Motor neuron (in vitro differentiated cells): ENCODE data around the gene GPR82. TPM values are rescaled to one million over a fixed set of nuclear protein-coding genes. Genes with fewer than 3 reads are reported as not detected.
"Not testable (repeated sequence)": the region's sequence is repeated elsewhere in the genome, so short reads cannot be mapped to it uniquely, and the experiment has no call there.

ENCODE experiments used
- ATAC-seq, 8 experiments: fragments of 200-7000 bp; cut with Tn5 transposase; replicated peaks in 6 of 8; 2 replicates each; pipeline ENCODE4 v1.8.0; 2021; ENCODE audit warnings: mild to moderate bottlenecking in 8 of 8, moderate library complexity in 8 of 8
- H3K27ac ChIP-seq, 2 donors: fragments of 250-450 bp; sonication (Bioruptor Pico); 2 replicates each; pipeline ENCODE4 v1.9.0; 2021; ENCODE audit warnings: antibody characterized with exemption in 2 of 2, mild to moderate bottlenecking in 2 of 2, moderate library complexity in 1 of 2
- H3K4me1 ChIP-seq, 2 donors: fragments of 250-450 bp; sonication (Bioruptor Pico); replicated peaks in 1 of 2; 2 replicates each; pipeline ENCODE4 v1.6.1; 2021; ENCODE audit warnings: antibody characterized with exemption in 2 of 2, mild to moderate bottlenecking in 2 of 2, moderate library complexity in 1 of 2
- H3K4me3 ChIP-seq, 5 donors: fragments of 250-450 bp; sonication (Bioruptor Pico); 2 replicates each; pipeline ENCODE4 v1.9.0; 2021; ENCODE audit warnings: antibody characterized with exemption in 5 of 5, mild to moderate bottlenecking in 5 of 5, moderate library complexity in 4 of 5
- WGBS, 10 experiments: fragments of 450-650 bp; shearing (Covaris generic); methylation state at CpG; one replicate each; pipeline ENCODE4 v1.0.0; 2022; 5-methylcytosine and 5-hydroxymethylcytosine counted together
- in situ Hi-C, 9 experiments: fragments of 400-800 bp; cut with MboI; loops; one replicate each; pipeline ENCODE4 v1.15.0; 2021; ENCODE audit warnings: low sequenced_read_pairs in 9 of 9, low pct_unique_long_range_greater_than_20kb in 2 of 9; ENCODE audit not compliant: unreplicated experiment in 9 of 9
- total RNA-seq, 8 experiments: library from RNA; unstranded; fragments of 300-600 nt; gene quantifications; 2 replicates each; pipeline versions ENCODE4 v1.2.3 to v1.2.4, GENCODE V29; 2022

Gene GPR82
- total RNA-seq, 8 experiments from 2014 or later, result 0.33 to 3.3 (median 0.82) TPM

DNA sequence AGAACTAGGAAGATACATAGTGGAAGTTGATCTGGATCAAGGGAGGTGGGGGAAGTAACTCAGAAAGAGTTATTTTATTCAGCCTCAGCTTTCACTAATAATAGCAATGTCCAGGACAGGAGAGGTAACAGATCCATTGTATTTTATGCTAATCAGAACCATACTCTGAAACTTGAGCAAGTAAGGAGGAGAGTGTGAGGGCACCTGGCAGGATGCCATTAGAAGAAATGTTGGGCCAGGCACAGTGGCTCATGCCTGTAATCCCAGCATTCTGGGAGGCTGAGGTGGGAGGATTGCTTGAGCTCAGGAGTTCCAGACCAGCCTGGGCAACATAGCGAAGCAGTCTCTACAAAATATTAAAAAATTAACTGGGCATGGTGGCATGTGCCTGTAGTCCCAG lies 18.9 kb upstream of the GPR82 start:
- no peak overlapping the region for H3K27ac ChIP-seq
- in situ Hi-C loops, result no loop called here
- no peaks in the 10 kb centered on the region for H3K4me1 ChIP-seq
- no peak for ATAC-seq
- no peak overlapping the region for H3K4me3 ChIP-seq
- WGBS, 10 experiments, result 40 to 80% methylated on average over 1 of the region's 1 CpG; no CpG with 5 or more reads in 8 of the 10 experiments

DNA sequence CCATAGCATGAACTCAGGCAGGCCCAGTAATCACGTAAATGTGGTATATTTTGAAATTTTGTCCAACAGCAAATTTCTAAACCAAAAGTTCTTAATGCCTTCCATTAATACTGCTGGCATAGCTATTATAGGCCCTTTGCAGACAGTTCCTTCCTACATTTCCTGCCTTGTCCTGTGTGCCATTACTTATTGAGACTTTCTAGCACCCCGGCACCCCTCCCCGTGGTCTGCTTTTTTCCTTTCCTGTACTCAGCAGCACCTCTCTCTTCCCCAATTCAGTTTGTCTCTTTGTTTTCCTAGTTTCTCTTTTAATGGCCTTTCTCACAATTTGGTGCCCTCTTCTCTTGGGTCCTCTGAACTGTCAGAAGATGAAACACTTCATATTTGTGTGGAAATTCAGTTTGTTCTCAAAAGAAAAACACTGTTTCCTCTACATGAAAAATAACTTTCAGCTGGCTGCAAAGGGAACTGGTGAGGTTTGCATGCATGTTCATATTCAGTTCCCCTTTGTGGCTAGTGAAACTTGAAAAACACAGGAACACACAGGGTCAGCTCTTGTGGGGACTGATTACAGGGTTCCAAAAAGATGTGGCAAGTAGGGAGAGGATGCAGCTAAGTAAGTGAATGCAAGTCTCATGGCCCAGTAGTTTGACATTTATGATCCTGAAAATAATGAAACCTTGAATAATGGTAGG lies 18.2 kb upstream of the GPR82 start:
- in situ Hi-C loops, result no loop called here
- 57 to 77% methylated on average over 1 to 2 of the region's 3 CpGs; no CpG with 5 or more reads in 8 of the 10 experiments for WGBS, 10 experiments
- Histone ChIP-seq H3K4me3 (no peak overlapping the region), H3K4me1 (no peaks in the 10 kb centered on the region), H3K27ac (no peak overlapping the region)
- no peak for ATAC-seq

DNA sequence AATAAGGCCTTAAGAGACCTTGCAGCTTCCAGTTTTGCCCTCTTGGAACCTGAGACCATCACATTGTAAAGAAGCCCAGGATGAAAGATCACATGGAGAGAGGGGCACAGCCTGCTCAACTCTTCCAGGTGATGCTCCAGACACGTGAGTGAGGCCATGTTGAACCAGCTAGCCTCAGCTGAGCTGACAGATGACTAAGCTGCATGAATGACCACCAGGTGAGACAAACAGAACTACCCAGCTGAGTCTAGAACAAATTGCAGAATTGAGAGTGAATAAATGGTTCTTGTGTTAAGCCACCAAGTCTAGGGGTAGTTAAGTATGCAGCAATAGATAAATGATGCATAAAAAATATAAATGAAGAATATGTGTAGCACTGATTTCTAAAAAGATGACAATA lies 16.8 kb upstream of the GPR82 start:
- 100% methylated on average over 1 of the region's 1 CpG; no CpG with 5 or more reads in 8 of the 10 experiments for WGBS, 10 experiments
- ATAC-seq, result no peak
- Histone ChIP-seq H3K27ac (no peak overlapping the region), H3K4me3 (no peak overlapping the region), H3K4me1 (no peaks in the 10 kb centered on the region)
- in situ Hi-C loops, result no loop called here

DNA sequence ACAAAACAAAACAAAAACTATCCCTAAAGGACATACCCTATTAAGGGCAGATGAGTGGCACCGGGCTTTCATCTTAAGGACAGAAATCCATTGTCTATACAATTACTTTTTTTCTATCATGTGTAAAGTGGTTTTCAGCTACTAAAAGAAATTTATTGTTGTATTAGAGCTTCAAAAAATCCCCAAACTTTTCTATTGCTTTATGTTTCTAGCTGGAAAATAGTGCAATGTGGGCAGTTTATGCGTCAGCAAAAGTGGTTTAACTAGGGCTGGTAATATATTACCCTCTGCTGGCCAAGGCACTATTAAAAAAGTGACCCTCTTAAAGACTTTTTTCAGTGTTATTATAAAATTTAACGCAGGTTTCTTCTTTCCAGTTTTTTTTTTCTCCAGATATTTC lies 15.5 kb upstream of the GPR82 start:
- H3K4me3 ChIP-seq, result no peak overlapping the region
- no peaks in the 10 kb centered on the region for H3K4me1 ChIP-seq
- in situ Hi-C loops, result no loop called here
- no peak overlapping the region for H3K27ac ChIP-seq
- no peak for ATAC-seq
- WGBS, 10 experiments, result 45 to 100% (median 50%) methylated on average over 1 to 3 of the region's 3 CpGs; no CpG with 5 or more reads in 5 of the 10 experiments

DNA sequence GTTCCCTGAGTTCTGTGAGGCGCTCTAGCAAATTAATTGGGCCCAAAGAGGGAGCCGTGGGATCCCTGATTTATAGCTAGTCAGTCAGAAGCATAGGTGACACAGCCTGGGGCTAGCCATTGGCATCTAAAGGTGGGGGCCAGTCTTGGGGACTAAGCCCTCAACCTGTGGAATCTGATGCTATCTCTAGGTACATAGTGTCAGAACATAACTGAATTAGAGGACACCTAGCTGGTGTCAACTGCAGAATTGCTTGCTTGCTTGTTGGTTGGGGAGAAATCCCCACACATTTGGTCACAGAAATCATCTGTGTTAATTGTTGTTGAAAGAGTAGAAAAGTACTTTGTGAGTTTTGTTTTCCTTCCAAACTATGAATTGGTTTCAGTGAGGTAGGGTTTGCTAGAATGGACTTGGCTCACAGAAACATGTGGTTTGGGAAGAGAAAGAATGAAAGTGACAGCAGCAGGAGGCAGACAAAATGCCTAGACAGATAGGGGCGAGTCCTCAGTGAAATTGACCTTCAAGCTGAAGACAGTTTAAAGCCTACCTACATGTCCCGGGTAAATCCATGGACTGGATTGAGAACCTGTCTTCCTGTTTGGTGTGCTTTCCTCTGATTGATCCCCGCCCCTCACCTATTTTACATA lies 12.8 kb upstream of the GPR82 start:
- in situ Hi-C loops, result no loop called here
- Histone ChIP-seq H3K27ac (no peak overlapping the region), H3K4me1 (no peaks in the 10 kb centered on the region), H3K4me3 (no peak overlapping the region)
- 60 to 80% (median 80%) methylated on average over 1 to 2 of the region's 5 CpGs; no CpG with 5 or more reads in 7 of the 10 experiments for WGBS, 10 experiments
- ATAC-seq, result no peak

DNA sequence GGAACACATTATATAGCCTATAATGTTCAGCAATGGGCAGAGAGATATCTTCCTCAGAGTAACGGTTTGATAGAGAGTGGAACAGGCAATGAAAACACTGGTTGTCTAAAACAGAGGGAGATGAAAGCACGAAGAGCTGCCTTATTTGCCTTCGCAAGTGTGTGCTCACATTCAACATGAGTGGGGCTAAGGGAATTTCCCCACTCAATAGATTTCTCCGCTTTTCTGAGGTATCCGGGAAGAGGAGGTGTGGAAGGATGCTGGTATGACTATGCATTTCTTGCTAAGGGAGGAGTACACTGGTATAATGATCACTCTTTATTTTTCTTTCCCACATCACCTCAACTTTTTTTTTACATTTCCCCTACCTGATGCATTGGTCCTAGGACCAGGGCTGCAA lies 7.8 kb upstream of the GPR82 start:
- Histone ChIP-seq H3K27ac (no peak overlapping the region), H3K4me1 (peaks cover 11 to 15% of the 10 kb centered on the region in 2 donors), H3K4me3 (no peak overlapping the region)
- WGBS, 10 experiments, result 23 to 92% methylated on average over 4 to 5 of the region's 5 CpGs; no CpG with 5 or more reads in 8 of the 10 experiments
- ATAC-seq, result no peak
- in situ Hi-C loops, result no loop called here

DNA sequence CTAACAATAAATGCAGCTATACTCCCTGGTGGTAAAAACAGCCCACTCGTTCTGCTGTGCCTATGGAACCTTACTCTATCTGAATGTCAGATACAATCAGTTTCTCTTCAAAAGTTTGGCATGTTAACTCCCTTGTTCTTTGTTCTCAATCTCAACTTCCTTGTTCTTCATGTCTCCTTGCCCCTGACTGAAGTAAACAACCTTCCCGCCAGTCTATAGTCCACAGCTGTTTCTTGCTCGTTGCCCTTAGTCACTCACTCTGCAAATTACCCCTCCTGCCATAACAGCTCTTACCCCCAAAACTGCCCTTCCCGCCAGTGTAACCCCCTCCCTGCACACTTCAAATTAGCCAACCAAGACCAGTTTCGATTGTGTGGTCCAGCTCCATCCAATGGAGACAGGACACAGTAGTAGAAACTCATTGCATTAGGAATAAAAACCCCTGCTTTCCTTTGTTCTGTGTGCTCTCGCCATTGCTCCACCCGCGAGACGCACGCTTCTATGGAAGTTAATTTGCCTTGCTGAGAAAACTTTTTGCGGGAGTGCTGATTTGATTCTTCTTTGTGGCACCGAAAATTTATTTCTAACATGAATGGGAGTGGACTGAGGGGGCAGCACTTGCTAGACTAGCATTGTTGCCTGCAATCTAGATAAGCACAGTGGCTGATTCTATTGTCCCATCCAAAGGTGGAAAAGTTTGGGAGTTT lies 7.1 kb upstream of the GPR82 start:
- ATAC-seq, result no peak
- Histone ChIP-seq H3K4me1 (peaks cover 11 to 15% of the 10 kb centered on the region in 2 donors), H3K4me3 (no peak overlapping the region), H3K27ac (no peak overlapping the region)
- in situ Hi-C loops, result no loop called here
- WGBS, 10 experiments, result 25 to 80% (median 66%) methylated on average over 1 to 5 of the region's 12 CpGs; no CpG with 5 or more reads in 6 of the 10 experiments

DNA sequence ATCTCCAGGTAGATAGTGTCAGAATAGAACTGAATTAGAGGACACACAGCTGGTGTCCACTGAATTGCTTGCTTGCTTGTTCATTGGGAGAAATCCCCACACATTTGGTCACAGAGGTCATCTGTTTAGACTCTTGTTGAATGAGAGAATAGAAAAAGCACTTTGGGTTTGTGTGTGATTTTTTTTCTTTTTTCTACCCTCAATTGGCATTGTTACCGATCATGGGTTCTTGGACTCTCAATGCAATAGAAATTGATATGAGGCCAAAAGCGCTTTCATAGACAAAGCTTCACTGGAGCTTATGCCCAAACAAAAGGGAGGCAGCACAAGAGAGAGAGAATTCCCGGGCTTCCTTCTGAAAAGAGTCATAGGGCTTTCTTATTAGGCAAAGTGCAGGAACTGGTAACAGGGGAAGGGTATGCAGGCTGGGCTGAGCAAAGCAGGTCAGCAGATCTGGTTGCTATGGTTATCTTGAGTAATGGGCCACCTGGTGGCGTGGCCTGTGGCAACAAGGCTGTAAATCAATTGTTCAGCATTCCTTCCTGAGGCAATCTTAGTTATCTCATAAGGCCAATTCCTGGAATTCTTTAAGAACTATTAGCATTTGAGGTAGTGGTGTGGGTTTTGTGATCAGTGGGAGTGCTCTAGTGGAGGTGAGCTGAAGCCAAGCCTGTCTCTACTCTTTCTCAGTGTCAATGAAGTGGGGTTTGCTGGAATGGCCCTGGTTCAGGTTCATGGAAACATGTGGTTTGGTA lies 5.3 kb upstream of the GPR82 start:
- H3K27ac ChIP-seq, result peak overlapping the region in 1 of 2 donors; percentile 40
- peak in 5 of 8 experiments; percentile 96 to 98 (median 98) for ATAC-seq

DNA sequence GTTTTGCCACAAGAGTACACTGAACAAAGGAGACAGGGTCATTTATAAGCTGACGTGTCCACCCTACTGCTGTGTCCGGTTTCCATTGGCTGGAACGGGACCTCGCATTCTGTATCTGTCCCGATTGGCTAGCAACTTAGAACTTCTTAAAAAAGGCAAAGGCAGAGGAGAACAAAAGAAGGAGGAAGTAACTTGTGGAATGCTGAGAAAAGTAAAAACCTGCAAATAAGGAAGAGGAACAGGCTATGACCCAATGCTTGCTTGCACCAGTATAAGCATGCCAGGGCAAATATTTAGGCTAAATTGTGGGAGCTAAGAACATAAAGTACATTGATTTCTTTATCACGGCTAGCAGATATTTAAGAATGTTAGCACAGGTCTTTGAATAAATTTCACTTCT lies 4.4 kb upstream of the GPR82 start:
- 84 to 100% (median 100%) methylated on average over 1 to 5 of the region's 6 CpGs; no CpG with 5 or more reads in 7 of the 10 experiments for WGBS, 10 experiments
- H3K27ac ChIP-seq, in situ Hi-C loops, ATAC-seq, H3K4me3 ChIP-seq: not testable (repeated sequence)
- peaks cover 11 to 15% of the 10 kb centered on the region in 2 donors for H3K4me1 ChIP-seq

More for the DNA sequence above, 5.3 kb upstream of the GPR82 start:
- in situ Hi-C loops, result no loop called here
- WGBS, 10 experiments, result 0 to 100% (median 60%) methylated on average over 1 to 4 of the region's 4 CpGs; no CpG with 5 or more reads in 3 of the 10 experiments
- Histone ChIP-seq H3K4me1 (peaks cover 11 to 15% of the 10 kb centered on the region in 2 donors), H3K4me3 (no peak overlapping the region)

DNA sequence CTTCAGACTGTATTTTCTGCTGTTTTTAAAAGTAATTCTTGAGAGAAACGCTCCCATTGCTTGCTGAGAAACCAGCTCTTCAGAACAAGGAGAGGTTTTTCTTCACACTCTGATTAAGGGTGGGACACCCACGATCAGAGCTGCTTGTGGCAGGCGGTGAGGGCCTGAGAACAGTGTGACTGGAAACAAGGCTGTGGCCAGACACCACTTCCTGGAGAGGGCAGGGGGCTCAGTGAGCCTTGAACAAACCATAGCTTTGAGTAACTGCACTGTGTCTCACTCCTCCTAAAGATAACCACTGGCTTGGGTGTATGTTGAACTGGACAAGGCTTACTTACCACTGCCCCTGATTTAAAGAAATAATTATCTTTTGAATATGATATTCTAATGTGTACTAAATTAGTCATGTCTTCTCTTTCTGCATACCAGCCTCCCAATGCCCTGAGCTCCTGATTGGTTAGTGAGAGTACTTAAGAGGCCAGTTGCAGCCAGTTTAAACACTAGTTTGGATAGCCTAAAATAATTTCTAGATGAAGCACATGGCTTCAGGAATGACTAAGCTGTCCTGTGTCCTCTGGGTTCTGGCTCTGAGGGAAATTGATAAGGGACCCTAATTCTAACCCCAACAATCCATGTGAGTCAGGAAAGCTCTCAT lies 3.7 kb upstream of the GPR82 start:
- in situ Hi-C loops, result no loop called here
- WGBS, 10 experiments, result 76 to 100% methylated on average over 1 to 2 of the region's 3 CpGs; no CpG with 5 or more reads in 8 of the 10 experiments
- peak in 2 of 8 experiments; percentile 97 to 98 for ATAC-seq
- peaks cover 11 to 15% of the 10 kb centered on the region in 2 donors for H3K4me1 ChIP-seq
- no peak overlapping the region for H3K4me3 ChIP-seq
- H3K27ac ChIP-seq, result no peak overlapping the region

DNA sequence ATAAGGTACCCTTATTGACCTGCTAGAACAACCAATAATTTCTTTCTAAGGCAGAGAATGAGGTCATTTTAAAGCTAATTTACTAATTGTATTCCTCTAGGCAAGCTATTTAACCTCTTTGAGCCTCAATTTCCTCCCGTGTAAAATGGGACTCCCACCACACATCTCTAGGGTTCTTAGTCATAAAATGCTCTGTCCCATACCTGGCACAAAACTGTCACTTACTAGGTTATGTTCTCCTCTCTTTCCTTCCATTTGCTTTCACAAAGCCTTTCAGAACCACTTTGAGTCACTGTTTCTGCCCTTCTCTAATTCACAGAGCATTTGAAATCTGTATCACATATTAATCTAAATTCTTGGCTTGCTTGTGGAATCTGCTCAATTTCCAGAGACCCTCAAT lies 2.4 kb upstream of the GPR82 start:
- 88 to 100% methylated on average over 1 of the region's 1 CpG; no CpG with 5 or more reads in 8 of the 10 experiments for WGBS, 10 experiments
- ATAC-seq, result no peak
- H3K4me1 ChIP-seq, result peaks cover 11 to 15% of the 10 kb centered on the region in 2 donors
- H3K4me3 ChIP-seq, result no peak overlapping the region
- in situ Hi-C loops, result no loop called here
- no peak overlapping the region for H3K27ac ChIP-seq

DNA sequence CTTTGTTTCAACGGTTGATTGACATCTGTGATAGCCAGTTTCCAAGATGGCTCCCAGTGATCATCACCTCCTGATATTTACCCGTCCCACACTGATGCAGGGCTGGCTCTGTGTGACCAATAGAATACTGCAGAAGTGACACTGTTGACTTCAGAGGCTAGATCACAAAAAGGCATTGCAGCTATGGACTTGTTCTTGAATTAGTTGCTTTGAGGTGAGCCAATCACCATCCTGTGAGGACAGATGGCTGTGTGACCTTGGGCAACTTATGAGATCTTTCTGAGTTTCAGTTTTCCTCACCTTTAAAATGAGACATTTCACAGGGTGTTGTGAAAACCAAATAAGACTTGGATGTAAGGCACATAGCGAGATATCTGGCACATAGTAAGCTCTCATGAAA lies 1.8 kb upstream of the GPR82 start:
- H3K27ac ChIP-seq, result no peak overlapping the region
- WGBS, 10 experiments, result 69 to 96% (median 80%) methylated on average over 1 to 3 of the region's 3 CpGs; no CpG with 5 or more reads in 7 of the 10 experiments
- in situ Hi-C loops, result no loop called here
- no peak overlapping the region for H3K4me3 ChIP-seq
- peaks cover 11 to 15% of the 10 kb centered on the region in 2 donors for H3K4me1 ChIP-seq
- no peak for ATAC-seq
